OCI-LY1 (cell line): Measurements from ENCODE around the gene TNPO3.

Source experiments
- H2AFZ ChIP-seq: fragments of 200-600 bp; sonication (generic), shearing (Covaris generic); 2 replicates; pipeline ENCODE4 v1.6.0; 2014; ENCODE audit warnings: antibody characterized with exemption, mild to moderate bottlenecking, low read length
- H3F3A ChIP-seq: fragments of 200-600 bp; sonication (generic), shearing (Covaris generic); 2 replicates; pipeline ENCODE4 v1.6.0; 2014; ENCODE audit warnings: mild to moderate bottlenecking, antibody characterized with exemption, low read length, moderate library complexity; ENCODE audit not compliant: insufficient read depth
- H3K27ac ChIP-seq: fragments of 200-600 bp; sonication (generic); 2 replicates; pipeline ENCODE4 v1.5.1; 2014; ENCODE audit warnings: low read length, mixed run types, mild to moderate bottlenecking, low read depth; ENCODE audit not compliant: poor library complexity, severe bottlenecking
- H3K27me3 ChIP-seq: fragments of 200-600 bp; sonication (generic); 2 replicates; pipeline ENCODE4 v1.6.0; 2014; ENCODE audit warnings: antibody characterized with exemption, mild to moderate bottlenecking, low read length, moderate library complexity; ENCODE audit not compliant: insufficient read depth
- H3K36me3 ChIP-seq: fragments of 200-600 bp; sonication (generic); 2 replicates; pipeline ENCODE4 v1.6.1; 2014; ENCODE audit warnings: mild to moderate bottlenecking, antibody characterized with exemption, low read length, moderate library complexity, mixed read lengths; ENCODE audit not compliant: insufficient read depth
- H3K4me1 ChIP-seq: fragments of 200-600 bp; sonication (generic); 2 replicates; pipeline ENCODE4 v1.5.1; 2014; ENCODE audit warnings: mild to moderate bottlenecking, low read length, moderate library complexity; ENCODE audit not compliant: insufficient read depth, severe bottlenecking
- H3K4me2 ChIP-seq: fragments of 200-600 bp; sonication (generic), shearing (Covaris generic); 2 replicates; pipeline ENCODE4 v1.6.1; 2014; ENCODE audit warnings: low read length
- H3K4me3 ChIP-seq: fragments of 200-600 bp; sonication (generic); 2 replicates; pipeline ENCODE4 v1.5.1; 2014; ENCODE audit warnings: low read length, low read depth, mild to moderate bottlenecking, mixed read lengths; ENCODE audit not compliant: poor library complexity, severe bottlenecking
- H3K79me2 ChIP-seq: fragments of 200-600 bp; shearing (Covaris generic); 2 replicates; pipeline ENCODE4 v1.6.1; 2016; ENCODE audit warnings: mixed run types, low read length, mixed read lengths; ENCODE audit not compliant: insufficient read depth
- H3K9ac ChIP-seq: fragments of 200-600 bp; sonication (generic), shearing (Covaris generic); 2 replicates; pipeline ENCODE4 v1.6.1; 2014; ENCODE audit warnings: mild to moderate bottlenecking, low read length, mixed read lengths
- H3K9me2 ChIP-seq: fragments of 200-600 bp; sonication (generic), shearing (Covaris generic); 2 replicates; pipeline ENCODE4 v1.6.1; 2014; ENCODE audit warnings: low read depth, mild to moderate bottlenecking, low read length, mixed read lengths
- H3K9me3 ChIP-seq: fragments of 200-600 bp; shearing (Covaris generic); 2 replicates; pipeline ENCODE4 v1.6.1; 2014; ENCODE audit warnings: low read length, mixed read lengths
- H4K20me1 ChIP-seq: fragments of 200-600 bp; sonication (generic), shearing (Covaris generic); 2 replicates; pipeline ENCODE4 v1.6.0; 2016; ENCODE audit warnings: mild to moderate bottlenecking, low read length; ENCODE audit not compliant: insufficient read depth
- CTCF ChIP-seq: fragments of 200-600 bp; sonication (generic), shearing (Covaris generic); IDR thresholded peaks from 2 replicates; pipeline ENCODE4 v1.5.1; 2017; ENCODE audit warnings: mild to moderate bottlenecking, antibody characterized with exemption, low read length, moderate library complexity, mixed read lengths
- EZH2 ChIP-seq: fragments of 200-600 bp; sonication (generic), shearing (Covaris generic); IDR thresholded peaks from 2 replicates; pipeline ENCODE4 v1.8.0; 2017; ENCODE audit warnings: borderline replicate concordance, mixed run types, mild to moderate bottlenecking, antibody characterized with exemption, low read length, moderate library complexity, mixed read lengths

Gene TNPO3

DNA sequence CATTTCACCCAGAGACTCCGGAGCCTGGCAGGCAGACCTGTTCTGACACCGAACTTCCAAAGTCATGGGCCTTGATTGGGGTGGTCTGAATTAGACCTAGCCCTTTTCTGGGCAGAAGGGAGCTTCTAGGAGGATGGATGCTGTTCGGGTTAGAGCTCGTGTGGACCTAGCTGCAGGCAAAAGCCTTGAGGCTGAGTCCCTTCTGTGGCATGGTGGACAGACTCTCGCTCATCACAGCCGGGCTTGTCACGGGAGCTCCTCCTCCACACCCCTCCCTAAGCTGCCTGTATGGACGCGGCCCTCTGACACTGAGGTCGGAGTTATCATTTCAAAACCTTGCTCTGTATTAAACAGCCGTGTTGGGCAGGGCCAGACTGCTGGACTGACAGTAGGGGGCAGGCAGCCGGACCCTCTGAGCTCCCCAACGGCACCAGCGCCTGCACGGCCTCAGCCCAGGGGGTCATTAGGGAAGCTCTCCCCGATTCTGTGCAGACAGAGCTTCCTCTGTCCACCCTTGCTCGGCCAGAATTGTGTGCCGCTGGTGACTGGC, 115.0 kb downstream of the TNPO3 start:
- peaks cover 41% of the 10 kb centered on the region for H3K4me1 ChIP-seq
- H3K9ac ChIP-seq: peak overlapping the region; percentile 32; the same call in 1 of the 2 replicates
- peak overlapping the region; percentile 76 for H3K27ac ChIP-seq
- peak overlapping the region; percentile 39 for H3K4me3 ChIP-seq
- peak overlapping the region; percentile 55 for H3K4me2 ChIP-seq
- TF ChIP-seq CTCF (peak; percentile 63), EZH2 (no peak)
- H3F3A ChIP-seq: no peaks in the 10 kb centered on the region
- H3K79me2 ChIP-seq: no peaks in the 10 kb centered on the region
- no peaks in the 10 kb centered on the region for H4K20me1 ChIP-seq
- H2AFZ ChIP-seq: no peak overlapping the region
- H3K27me3 ChIP-seq: 0 out of 2 replicates have a peak, but pooled peaks cover 10% of the 10 kb centered on the region
- H3K9me2 ChIP-seq: no peaks in the 10 kb centered on the region
- no peaks in the 10 kb centered on the region for H3K36me3 ChIP-seq
- H3K9me3 ChIP-seq: no peaks in the 10 kb centered on the region

DNA sequence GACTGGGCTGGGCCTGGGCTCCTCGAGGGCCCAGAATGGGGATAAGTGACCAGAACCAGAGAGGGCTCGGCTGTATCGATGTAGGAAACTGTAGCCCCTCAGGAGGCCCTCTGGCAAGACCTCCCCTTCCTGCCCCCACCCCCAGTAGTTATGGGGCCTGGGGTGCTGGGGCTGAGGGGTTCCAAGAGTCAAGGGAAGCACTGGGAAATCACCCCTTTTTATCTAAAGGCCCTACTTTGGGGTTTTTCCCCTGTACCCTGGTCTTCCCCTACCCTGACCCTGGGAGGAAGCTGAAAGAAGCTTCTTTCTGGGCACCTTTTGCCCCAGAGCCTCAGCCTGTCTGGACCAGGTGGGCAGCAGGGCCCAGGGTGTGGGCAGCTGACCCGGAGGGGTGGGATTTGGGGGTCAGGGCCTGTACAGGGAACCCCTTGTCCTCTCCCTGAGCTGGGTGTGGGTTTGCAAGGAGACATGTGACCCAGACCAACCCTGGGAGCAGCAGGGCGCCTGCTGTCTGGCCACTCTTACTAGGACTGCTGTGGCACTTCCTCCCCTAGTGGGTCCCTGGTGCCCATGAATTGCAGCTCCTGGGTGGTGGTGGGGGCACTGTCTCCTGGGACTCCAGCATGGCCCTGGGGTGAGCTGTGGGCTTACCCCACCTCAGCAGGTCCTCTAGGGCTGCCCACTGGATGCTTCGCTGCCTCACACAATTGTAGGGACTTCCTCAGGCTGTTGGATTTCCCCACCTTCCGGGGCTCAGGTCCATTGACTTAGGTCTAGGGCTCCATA, 115.6 kb downstream of the TNPO3 start:
- TF ChIP-seq CTCF (no peak), EZH2 (no peak)
- Histone ChIP-seq H3F3A (no peaks in the 10 kb centered on the region), H2AFZ (no peak overlapping the region), H4K20me1 (no peaks in the 10 kb centered on the region), H3K4me1 (peaks cover 41% of the 10 kb centered on the region), H3K36me3 (no peaks in the 10 kb centered on the region), H3K9me3 (no peaks in the 10 kb centered on the region), H3K9me2 (no peaks in the 10 kb centered on the region), H3K4me2 (peak overlapping the region; percentile 55), H3K79me2 (no peaks in the 10 kb centered on the region), H3K27ac (peak overlapping the region; percentile 76), H3K27me3 (0 out of 2 replicates have a peak, but pooled peaks cover 10% of the 10 kb centered on the region), H3K9ac (peak overlapping the region; percentile 32; the same call in 1 of the 2 replicates), H3K4me3 (peak overlapping the region; percentile 39)

DNA sequence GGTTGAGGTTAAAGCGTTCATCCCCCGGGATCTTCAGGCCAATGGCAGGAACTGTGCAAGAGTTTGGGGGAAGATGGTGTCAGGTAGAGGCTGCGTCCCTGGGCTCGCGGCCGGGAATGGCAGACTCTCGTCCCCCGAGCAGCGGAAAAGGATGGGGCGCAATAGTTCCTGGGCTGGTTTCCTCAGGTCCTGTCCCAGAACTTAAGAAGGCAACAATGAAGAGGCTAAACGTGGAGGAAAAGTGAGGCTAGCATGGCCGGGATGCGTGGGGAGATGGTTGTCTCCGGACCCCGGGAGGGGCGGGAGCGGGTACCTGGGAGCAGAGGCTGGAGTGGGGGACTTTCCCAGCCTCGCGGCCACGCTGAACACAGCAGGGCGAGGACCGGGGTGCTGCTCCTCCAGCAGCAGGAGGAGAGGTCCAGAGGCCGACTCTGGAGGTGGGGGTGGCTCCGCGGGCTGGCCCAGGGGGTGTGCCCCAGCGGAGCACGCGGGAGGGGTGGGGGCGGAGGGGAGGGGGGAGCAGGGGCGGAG, 116.3 kb downstream of the TNPO3 start:
- no peaks in the 10 kb centered on the region for H3K36me3 ChIP-seq
- no peaks in the 10 kb centered on the region for H3K9me3 ChIP-seq
- no peaks in the 10 kb centered on the region for H3F3A ChIP-seq
- H3K9me2 ChIP-seq: no peaks in the 10 kb centered on the region
- H3K4me3 ChIP-seq: peak overlapping the region; percentile 66
- 0 out of 2 replicates have a peak, but pooled peaks cover 10% of the 10 kb centered on the region for H3K27me3 ChIP-seq
- H3K27ac ChIP-seq: no peak overlapping the region
- peak overlapping the region; percentile 76 for H3K4me2 ChIP-seq
- H2AFZ ChIP-seq: no peak overlapping the region
- TF ChIP-seq CTCF: no peak
- no peak for TF ChIP-seq EZH2
- no peaks in the 10 kb centered on the region for H4K20me1 ChIP-seq
- H3K9ac ChIP-seq: peak overlapping the region; percentile 55
- peaks cover 42% of the 10 kb centered on the region for H3K4me1 ChIP-seq
- H3K79me2 ChIP-seq: no peaks in the 10 kb centered on the region
